Smooth muscle cell (in vitro differentiated cells): Measurements from ENCODE around the gene RNF31. TPM values are rescaled to one million over a fixed set of nuclear protein-coding genes. Genes with fewer than 3 reads are reported as not detected.

Experiments used
- DNase-seq: peaks from one replicate; lab custom pipeline; 2025; ENCODE audit not compliant: unreplicated experiment; lab: John Stamatoyannopoulos, UW
- H2AFZ ChIP-seq: fragments of 200-600 bp; sonication (generic); 2 replicates; pipeline ENCODE4 v1.6.0; 2016; ENCODE audit warnings: antibody characterized with exemption, low read depth, mild to moderate bottlenecking
- H3F3A ChIP-seq: fragments of 200-600 bp; sonication (generic); 2 replicates; pipeline ENCODE4 v1.6.0; 2017; ENCODE audit warnings: antibody characterized with exemption, low read depth
- H3K27ac ChIP-seq: fragments of 200-600 bp; sonication (generic); 2 replicates; pipeline ENCODE4 v1.5.1; 2016; ENCODE audit warnings: low read depth, mild to moderate bottlenecking
- H3K27me3 ChIP-seq: fragments of 200-600 bp; sonication (generic); 2 replicates; pipeline ENCODE4 v1.6.1; 2016; ENCODE audit warnings: low read depth, mild to moderate bottlenecking
- H3K36me3 ChIP-seq: fragments of 200-600 bp; sonication (generic); 2 replicates; pipeline ENCODE4 v1.5.1; 2016; ENCODE audit warnings: low read depth
- H3K4me1 ChIP-seq: fragments of 200-600 bp; sonication (generic); 2 replicates; pipeline ENCODE4 v1.5.1; 2016; ENCODE audit warnings: low read depth
- H3K4me2 ChIP-seq: fragments of 200-600 bp; sonication (generic); 2 replicates; pipeline ENCODE4 v1.6.0; 2016; ENCODE audit warnings: mild to moderate bottlenecking
- H3K4me3 ChIP-seq: fragments of 200-600 bp; sonication (generic); 2 replicates; pipeline ENCODE4 v1.5.1; 2016; ENCODE audit warnings: mild to moderate bottlenecking
- H3K79me2 ChIP-seq: fragments of 200-600 bp; sonication (generic); 2 replicates; pipeline ENCODE4 v1.6.0; 2016; ENCODE audit warnings: low read depth, mild to moderate bottlenecking
- H3K9ac ChIP-seq: fragments of 200-600 bp; sonication (generic); 2 replicates; pipeline ENCODE4 v1.6.0; 2016; ENCODE audit warnings: low read depth
- H3K9me3 ChIP-seq: fragments of 200-600 bp; sonication (generic); replicated peaks from 2 replicates; pipeline ENCODE4 v1.5.1; 2016; ENCODE audit warnings: low read depth
- H4K20me1 ChIP-seq: fragments of 200-600 bp; sonication (generic); 2 replicates; pipeline ENCODE4 v1.6.0; 2016; ENCODE audit warnings: low read depth
- WGBS: methylation state at CpG from one replicate; pipeline ENCODE4 v1.1.7; 2016; ENCODE audit warnings: low lambda C conversion rate; 5-methylcytosine and 5-hydroxymethylcytosine counted together
- polyA plus RNA-seq: library from polyadenylated mRNA; unstranded; fragments of >200 nt; fragmentation: Nextera tagmentation; extraction: Ambion mirVana; gene quantifications from 2 replicates; pipeline ENCODE4 v1.2.1, GENCODE V29; 2016
- total RNA-seq: library from RNA; depleted of rRNA; stranded (reverse); fragments of >200 nt; gene quantifications from 2 replicates; pipeline ENCODE4 v1.2.3, GENCODE V29; 2014
- TF ChIP-seq, protein P1 (sequence below): fragments of 200-600 bp; sonication (generic); IDR thresholded peaks from 2 replicates; pipeline ENCODE4 v1.5.1; 2017; ENCODE audit warnings: borderline replicate concordance, mild to moderate bottlenecking, antibody characterized with exemption; ENCODE audit not compliant: insufficient read depth, poor library complexity, severe bottlenecking

Gene RNF31
- total and polyA plus RNA-seq, 2 experiments from 2014 or later: 25.4 to 74.8 TPM

DNA sequence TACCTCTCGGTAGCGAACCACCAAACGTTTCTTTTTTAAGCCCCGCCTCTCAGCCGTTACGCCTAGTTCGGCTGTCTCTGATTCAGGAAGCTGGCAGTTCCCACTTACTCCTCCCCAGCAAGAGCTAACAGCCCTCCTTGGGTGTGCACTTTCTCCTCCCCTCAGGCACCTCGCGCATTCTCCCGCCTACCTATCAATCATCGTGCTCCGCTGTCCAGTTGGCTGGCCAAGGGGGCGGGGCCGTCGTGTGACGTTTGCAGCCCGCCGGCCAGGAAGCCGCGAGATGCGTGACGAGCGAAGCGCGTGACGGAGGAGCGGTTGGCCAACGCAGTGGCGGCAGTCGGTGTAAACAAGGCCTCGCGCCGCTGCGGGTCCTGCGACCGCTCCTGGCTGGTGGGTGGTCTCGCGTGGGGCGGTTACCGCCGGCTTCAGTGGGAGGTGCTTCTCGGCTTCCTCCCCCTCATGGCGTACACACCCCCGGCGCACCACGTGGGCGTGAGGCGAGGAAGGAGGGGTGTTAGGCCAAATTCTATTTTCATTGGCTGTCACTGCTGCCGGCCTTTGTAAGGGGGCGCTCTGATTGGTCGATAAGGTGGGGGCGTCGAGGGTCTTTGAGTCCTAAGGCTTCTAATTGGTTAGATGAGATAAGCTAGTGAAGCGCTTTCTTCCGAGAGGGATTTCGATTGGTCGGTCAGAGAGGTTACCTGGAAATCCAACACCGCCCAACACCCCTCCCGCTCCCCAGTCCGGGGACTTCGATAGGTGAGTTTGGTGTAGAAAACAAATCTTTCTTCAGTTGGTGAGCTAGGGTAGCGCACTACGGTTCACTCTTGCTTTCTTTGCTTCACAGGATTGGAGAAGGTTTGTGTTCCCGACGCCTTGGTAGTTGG is 32.5 kb upstream of the RNF31 start, which contains the start of the genes DCAF11 and NRL:
DCAF11 (plus strand) TSS at position 246 of the 890 bp plus-strand sequence. CDS start 818 bp downstream, outside the sequence.
NRL (minus strand) TSS at position 418 of the 890 bp plus-strand sequence. CDS start 32,101 bp downstream, outside the sequence.
- TF ChIP-seq, protein P1, sequence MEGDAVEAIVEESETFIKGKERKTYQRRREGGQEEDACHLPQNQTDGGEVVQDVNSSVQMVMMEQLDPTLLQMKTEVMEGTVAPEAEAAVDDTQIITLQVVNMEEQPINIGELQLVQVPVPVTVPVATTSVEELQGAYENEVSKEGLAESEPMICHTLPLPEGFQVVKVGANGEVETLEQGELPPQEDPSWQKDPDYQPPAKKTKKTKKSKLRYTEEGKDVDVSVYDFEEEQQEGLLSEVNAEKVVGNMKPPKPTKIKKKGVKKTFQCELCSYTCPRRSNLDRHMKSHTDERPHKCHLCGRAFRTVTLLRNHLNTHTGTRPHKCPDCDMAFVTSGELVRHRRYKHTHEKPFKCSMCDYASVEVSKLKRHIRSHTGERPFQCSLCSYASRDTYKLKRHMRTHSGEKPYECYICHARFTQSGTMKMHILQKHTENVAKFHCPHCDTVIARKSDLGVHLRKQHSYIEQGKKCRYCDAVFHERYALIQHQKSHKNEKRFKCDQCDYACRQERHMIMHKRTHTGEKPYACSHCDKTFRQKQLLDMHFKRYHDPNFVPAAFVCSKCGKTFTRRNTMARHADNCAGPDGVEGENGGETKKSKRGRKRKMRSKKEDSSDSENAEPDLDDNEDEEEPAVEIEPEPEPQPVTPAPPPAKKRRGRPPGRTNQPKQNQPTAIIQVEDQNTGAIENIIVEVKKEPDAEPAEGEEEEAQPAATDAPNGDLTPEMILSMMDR: no peak
- H3K36me3 ChIP-seq: no peaks in the 10 kb centered on the region
- under 1% methylated on average over 58 of the region's 65 CpGs for WGBS

DNA sequence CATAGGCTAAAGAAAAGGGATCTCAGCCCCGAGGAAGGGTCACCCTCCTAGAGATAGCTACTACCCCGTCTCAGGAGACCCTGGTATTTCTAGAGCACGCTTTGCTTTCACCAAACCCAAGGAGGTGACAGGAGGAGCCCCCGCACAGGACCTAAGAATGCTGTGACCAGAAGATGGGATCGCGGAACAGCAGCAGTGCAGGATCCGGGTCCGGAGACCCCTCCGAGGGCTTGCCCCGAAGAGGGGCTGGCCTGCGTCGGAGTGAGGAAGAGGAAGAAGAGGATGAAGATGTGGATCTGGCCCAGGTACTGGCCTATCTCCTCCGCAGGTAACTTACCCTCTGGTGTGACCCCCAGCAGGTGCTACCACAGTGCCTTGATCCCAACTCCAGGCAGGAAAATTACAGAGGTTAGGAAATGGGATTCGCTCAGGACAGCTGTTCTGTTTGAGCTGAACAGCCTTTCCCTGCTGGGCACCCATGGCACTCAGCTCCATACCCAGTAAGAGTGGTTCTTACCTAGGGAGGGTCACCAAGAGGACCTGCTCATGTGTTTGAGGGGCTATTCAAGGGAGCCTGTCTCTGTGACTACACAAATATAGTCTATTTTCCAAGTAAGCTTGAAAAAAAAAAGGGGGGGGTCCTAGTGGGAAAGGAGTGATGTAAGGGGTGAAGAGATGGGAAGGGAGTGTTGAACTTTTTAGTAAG is 31.7 kb upstream of the RNF31 start:
- H3K9ac ChIP-seq: peak overlapping the region; percentile 94
- TF ChIP-seq, protein P1: no peak
- no peak for DNase-seq
- H3K27ac ChIP-seq: peak overlapping the region; percentile 97
- H3K4me2 ChIP-seq: peak overlapping the region; percentile 97
- 9% methylated on average over 14 of the region's 14 CpGs for WGBS
- no peaks in the 10 kb centered on the region for H3K36me3 ChIP-seq
- peaks cover 11% of the 10 kb centered on the region for H3K79me2 ChIP-seq
- H3K27me3 ChIP-seq: no peaks in the 10 kb centered on the region
- H3K9me3 ChIP-seq: no peaks in the 10 kb centered on the region
- H3K4me1 ChIP-seq: peaks cover 12% of the 10 kb centered on the region
- H2AFZ ChIP-seq: peak overlapping the region; percentile 80
- no peaks in the 10 kb centered on the region for H4K20me1 ChIP-seq
- H3K4me3 ChIP-seq: peak overlapping the region; percentile 80
- no peaks in the 10 kb centered on the region for H3F3A ChIP-seq

More for the DNA sequence above, 32.5 kb upstream of the RNF31 start, which contains the start of the genes DCAF11 and NRL:
- Histone ChIP-seq H3K27ac (peak within 1 kb of the TSS; percentile 97), H4K20me1 (no peaks in the 10 kb centered on the region), H3K79me2 (peaks cover 11% of the 10 kb centered on the region), H3F3A (no peaks in the 10 kb centered on the region), H3K9me3 (no peaks in the 10 kb centered on the region), H3K4me1 (peaks cover 12% of the 10 kb centered on the region), H3K9ac (peak within 1 kb of the TSS; percentile 94), H3K4me2 (peak within 1 kb of the TSS; percentile 97), H3K27me3 (no peaks in the 10 kb centered on the region), H2AFZ (peak within 1 kb of the TSS; percentile 85), H3K4me3 (peak within 1 kb of the TSS; percentile 80)
- DNase-seq: peak; percentile 96

DNA sequence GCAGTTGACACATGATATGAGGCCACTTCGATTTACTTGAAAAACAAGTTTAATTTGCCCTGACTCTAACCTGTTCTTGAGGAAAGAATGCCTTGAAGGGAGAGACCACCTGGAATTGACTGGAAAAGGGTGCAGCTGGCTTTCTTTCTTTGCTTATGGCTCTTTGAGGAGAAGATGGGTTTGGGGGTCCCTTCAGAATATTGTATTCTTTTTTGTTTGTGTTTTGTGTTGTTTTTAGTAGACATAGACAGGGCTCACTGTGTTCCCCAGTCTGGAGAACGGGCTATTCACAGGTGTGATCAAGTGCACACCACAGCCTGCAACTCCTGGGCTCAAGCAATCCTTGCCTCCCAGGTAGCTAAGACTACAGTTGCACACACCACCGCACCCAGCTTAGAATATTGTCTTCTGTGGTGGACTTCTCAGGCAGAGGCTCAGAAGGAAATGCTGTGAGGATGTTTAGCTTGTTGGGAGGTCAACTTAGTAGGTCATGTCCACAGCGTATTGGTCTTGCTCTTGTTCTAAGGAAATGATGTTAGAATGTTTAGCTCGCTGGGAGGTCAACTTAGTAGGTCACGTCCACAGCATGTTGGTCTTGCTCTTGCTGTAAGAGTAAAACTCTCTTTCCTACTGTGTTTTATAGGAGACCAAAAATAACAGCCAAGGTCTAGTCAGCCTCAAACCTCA is 31.0 kb upstream of the RNF31 start:
- Histone ChIP-seq H3K4me3 (peak overlapping the region; percentile 80), H3K79me2 (peaks cover 11% of the 10 kb centered on the region), H3K9ac (no peak overlapping the region), H3K4me1 (peaks cover 12% of the 10 kb centered on the region), H3K27me3 (no peaks in the 10 kb centered on the region), H3K9me3 (no peaks in the 10 kb centered on the region), H3K27ac (no peak overlapping the region), H2AFZ (no peak overlapping the region), H3K4me2 (peak overlapping the region; percentile 97), H3F3A (no peaks in the 10 kb centered on the region), H3K36me3 (peaks cover under 1% of the 10 kb centered on the region), H4K20me1 (no peaks in the 10 kb centered on the region)
- DNase-seq: no peak
- WGBS: 94% methylated on average over 6 of the region's 6 CpGs
- TF ChIP-seq, protein P1: no peak
